Gastroesophageal sphincter (tissue), 4 donors: Measurements from ENCODE around the gene COL11A1. TPM values are rescaled to one million over a fixed set of nuclear protein-coding genes. Genes with fewer than 3 reads are reported as not detected.

Source experiments
- ATAC-seq: fragments of 150-250 bp; one replicate; pipeline ENCODE4 v1.9.1; 2016; ENCODE audit warnings: mild to moderate bottlenecking, moderate library complexity
- H3K27ac ChIP-seq, 4 donors: fragments of 200-600 bp; sonication (generic) in 3 of 4; 1 replicate in 3 of 4; 2 replicates in 1 of 4; pipeline ENCODE4 v1.5.1; 2016 to 2019
- H3K27me3 ChIP-seq: fragments of 200-600 bp; sonication (generic); one replicate; pipeline ENCODE4 v1.5.1; 2019
- H3K36me3 ChIP-seq, 2 donors: fragments of 200-600 bp; sonication (generic); one replicate each; pipeline ENCODE4 v1.5.1; 2019; ENCODE audit warnings: control low read depth in 1 of 2
- H3K4me1 ChIP-seq, 3 donors: fragments of 200-600 bp; sonication (generic); 1 replicate in 2 of 3; 2 replicates in 1 of 3; pipeline ENCODE4 v1.5.1; 2016 to 2019; ENCODE audit warnings: control low read depth in 2 of 3
- H3K4me3 ChIP-seq, 2 donors: fragments of 200-600 bp; sonication (generic); one replicate each; pipeline ENCODE4 v1.5.1; 2019; ENCODE audit warnings: mild to moderate bottlenecking in 1 of 2, moderate library complexity in 1 of 2
- H3K9me3 ChIP-seq, 3 donors: fragments of 200-600 bp; sonication (generic); one replicate each; pipeline ENCODE4 v1.5.1; 2017 to 2019; ENCODE audit warnings: control low read depth in 2 of 3
- CTCF ChIP-seq, 4 experiments: fragments of 200-600 bp in 2 of 4; fragments of 450-650 bp in 2 of 4; sonication (generic) in 1 of 4; IDR thresholded peaks; one replicate each; pipeline ENCODE4 v1.5.1; 2017 to 2019; ENCODE audit warnings: antibody characterized with exemption in 4 of 4, mild to moderate bottlenecking in 2 of 4, moderate library complexity in 2 of 4
- EP300 ChIP-seq: sonication (generic); formaldehyde crosslinking; IDR thresholded peaks from one replicate; pipeline ENCODE4 v1.6.1; 2017; ENCODE audit warnings: antibody characterized with exemption, mild to moderate bottlenecking
- POLR2A ChIP-seq, 2 donors: fragments of 450-650 bp; IDR thresholded peaks; one replicate each; pipeline ENCODE4 v1.6.1; 2017; ENCODE audit warnings: antibody characterized with exemption in 2 of 2, mild to moderate bottlenecking in 2 of 2, moderate library complexity in 1 of 2
- POLR2AphosphoS5 ChIP-seq: sonication (generic); formaldehyde crosslinking; IDR thresholded peaks from one replicate; pipeline ENCODE4 v1.6.1; 2017; ENCODE audit warnings: antibody characterized with exemption
- WGBS, 2 donors: methylation state at CpG; one replicate each; pipeline ENCODE4 v1.1.5; 2018; ENCODE audit warnings: low coverage in 1 of 2; 5-methylcytosine and 5-hydroxymethylcytosine counted together
- total RNA-seq, 4 donors: library from RNA; depleted of rRNA; stranded (reverse); fragments of >200 nt; gene quantifications; one replicate each; pipeline ENCODE4 v1.1.0, GENCODE V29; 2016

Gene COL11A1
- total RNA-seq, 4 donors from 2014 or later: 0.19 TPM; not detected in 3

GRCh38 chr1:103025858-103026409 lies 82.4 kb downstream of the COL11A1 start:
- Histone ChIP-seq H3K9me3 (no peaks in the 10 kb centered on the region), H3K27me3 (no peaks in the 10 kb centered on the region), H3K36me3 (no peaks in the 10 kb centered on the region), H3K4me3 (no peak overlapping the region), H3K27ac (no peak overlapping the region), H3K4me1 (no peaks in the 10 kb centered on the region)
- WGBS, 2 donors: 33 to 62% methylated on average over 3 to 5 of the region's 5 CpGs
- no peak for TF ChIP-seq POLR2A (IDR thresholded peaks at IDR 0.05)
- TF ChIP-seq CTCF (IDR thresholded peaks at IDR 0.05): no peak
- TF ChIP-seq POLR2AphosphoS5: no peak
- TF ChIP-seq EP300: no peak
- no peak for ATAC-seq

GRCh38 chr1:103024051-103024450 lies 84.3 kb downstream of the COL11A1 start:
- no peak for TF ChIP-seq CTCF (IDR thresholded peaks at IDR 0.05)
- TF ChIP-seq EP300: no peak
- no peak for TF ChIP-seq POLR2AphosphoS5
- TF ChIP-seq POLR2A (IDR thresholded peaks at IDR 0.05): no peak
- Histone ChIP-seq H3K4me3 (no peak overlapping the region), H3K9me3 (no peaks in the 10 kb centered on the region), H3K4me1 (no peaks in the 10 kb centered on the region), H3K36me3 (no peaks in the 10 kb centered on the region), H3K27me3 (no peaks in the 10 kb centered on the region), H3K27ac (no peak overlapping the region)
- 62 to 88% methylated on average over 1 of the region's 1 CpG for WGBS, 2 donors
- ATAC-seq: no peak

- no peaks in the 10 kb centered on the region for H3K27me3 ChIP-seq
- TF ChIP-seq CTCF (IDR thresholded peaks at IDR 0.05): no peak
- TF ChIP-seq EP300: no peak
- TF ChIP-seq POLR2A (IDR thresholded peaks at IDR 0.05): no peak
- no peak for ATAC-seq
- H3K4me3 ChIP-seq: no peak overlapping the region
- H3K36me3 ChIP-seq: no peaks in the 10 kb centered on the region
- no peaks in the 10 kb centered on the region for H3K9me3 ChIP-seq
- no peak overlapping the region for H3K27ac ChIP-seq
- WGBS, 2 donors: 93% methylated on average over 3 of the region's 3 CpGs
- no peaks in the 10 kb centered on the region for H3K4me1 ChIP-seq
These were observed 106.3 kb downstream of the COL11A1 start for GRCh38 chr1:103002005-103002404.

GRCh38 chr1:102978874-102979273 lies 129.4 kb downstream of the COL11A1 start:
- no peak overlapping the region for H3K27ac ChIP-seq
- no peak for ATAC-seq
- H3K36me3 ChIP-seq: no peaks in the 10 kb centered on the region
- WGBS, 2 donors: 87 to 94% methylated on average over 6 of the region's 6 CpGs
- H3K4me3 ChIP-seq: no peak overlapping the region
- H3K27me3 ChIP-seq: no peaks in the 10 kb centered on the region
- H3K9me3 ChIP-seq: no peaks in the 10 kb centered on the region
- TF ChIP-seq EP300: no peak
- TF ChIP-seq POLR2AphosphoS5: no peak
- no peak for TF ChIP-seq POLR2A (IDR thresholded peaks at IDR 0.05)
- no peak for TF ChIP-seq CTCF (IDR thresholded peaks at IDR 0.05)
- H3K4me1 ChIP-seq: no peaks in the 10 kb centered on the region

- no peak for ATAC-seq
- no peak for TF ChIP-seq POLR2AphosphoS5
- no peak for TF ChIP-seq EP300
- TF ChIP-seq POLR2A (IDR thresholded peaks at IDR 0.05): no peak
- TF ChIP-seq CTCF (IDR thresholded peaks at IDR 0.05): no peak
- Histone ChIP-seq H3K9me3 (no peaks in the 10 kb centered on the region), H3K4me1 (no peaks in the 10 kb centered on the region), H3K36me3 (no peaks in the 10 kb centered on the region), H3K27me3 (no peaks in the 10 kb centered on the region), H3K27ac (no peak overlapping the region), H3K4me3 (no peak overlapping the region)
These were observed 131.0 kb downstream of the COL11A1 start for GRCh38 chr1:102977292-102977691.
